ENCODE data around the gene OMP.
A peak's percentile ranks its signal among the peaks of the same experiment; 100 is the strongest.

OMP gene

GRCh38 chr11:77111277-77111676, 8.6 kb downstream of the OMP start:
- no peak for TF ChIP-seq POLR2A (IDR thresholded peaks at IDR 0.05; ENCODE audit: low read depth, low read length)

DNA sequence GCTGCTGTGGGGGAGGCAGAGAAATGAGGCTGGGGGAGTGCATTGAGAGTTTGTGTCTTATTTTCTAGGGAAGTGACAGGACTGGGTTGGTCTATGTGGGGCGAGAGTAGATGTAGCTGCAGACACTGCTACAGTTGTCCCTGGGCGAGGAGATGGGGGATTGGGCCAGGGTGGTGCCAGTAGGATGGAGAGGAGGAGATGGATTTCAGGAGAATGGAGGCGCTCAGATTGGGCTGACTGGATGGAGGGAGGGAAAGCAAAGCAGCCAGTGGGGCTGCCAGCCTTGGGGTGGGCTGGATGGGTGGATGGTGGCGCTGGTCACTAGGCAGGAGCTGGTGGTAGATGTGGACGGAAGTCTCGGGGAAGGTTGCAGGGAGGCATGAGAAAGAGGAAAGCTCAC, 9.3 kb downstream of the OMP start:
- FAIRE-seq (no peak), DNase-seq (ENCODE audit: insufficient read length, low spot score) (no peak)
- TF ChIP-seq POLR2A (IDR thresholded peaks at IDR 0.05; ENCODE audit: low read depth, low read length): no peak

More at GRCh38 chr11:77111277-77111676, 8.6 kb downstream of the OMP start:
- FAIRE-seq (no peak), DNase-seq (ENCODE audit: insufficient read length, low spot score) (no peak)

DNA sequence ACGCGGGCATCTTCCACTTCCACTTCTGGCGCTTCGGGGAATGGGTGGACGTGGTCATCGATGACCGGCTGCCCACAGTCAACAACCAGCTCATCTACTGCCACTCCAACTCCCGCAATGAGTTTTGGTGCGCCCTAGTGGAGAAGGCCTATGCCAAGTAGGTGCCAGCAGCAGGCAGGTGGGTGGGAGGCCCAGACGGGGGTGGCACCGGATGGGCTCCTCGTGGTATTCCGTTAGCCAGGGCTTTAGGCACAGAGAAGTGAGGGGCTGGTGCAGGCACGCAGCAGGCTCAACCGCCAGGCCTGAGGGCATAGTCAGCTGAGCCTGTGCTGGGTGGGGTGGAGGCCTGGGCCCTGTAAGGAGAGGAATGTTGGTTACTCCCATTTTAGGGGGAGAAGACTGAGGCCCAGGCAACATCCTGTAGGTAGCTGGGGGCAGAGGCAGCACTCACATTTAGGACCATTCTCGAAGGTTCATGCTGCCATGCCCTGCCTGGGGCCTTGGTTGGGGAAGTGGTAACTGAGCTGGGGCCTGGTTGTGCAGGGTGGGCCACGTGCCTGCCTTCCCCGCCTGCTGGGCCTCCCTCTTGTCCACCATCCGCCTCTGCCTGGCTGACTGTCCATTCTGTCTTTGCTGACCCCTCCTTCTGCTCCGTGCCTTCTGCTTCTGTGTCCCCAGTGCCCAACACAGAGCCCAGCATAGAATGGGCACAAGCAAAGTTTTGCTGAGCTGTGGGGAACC, 10.2 kb downstream of the OMP start:
- no peak for DNase-seq (ENCODE audit: insufficient read length, low spot score)
- TF ChIP-seq POLR2A (IDR thresholded peaks at IDR 0.05; ENCODE audit: low read depth, low read length): no peak
- FAIRE-seq: no peak

DNA sequence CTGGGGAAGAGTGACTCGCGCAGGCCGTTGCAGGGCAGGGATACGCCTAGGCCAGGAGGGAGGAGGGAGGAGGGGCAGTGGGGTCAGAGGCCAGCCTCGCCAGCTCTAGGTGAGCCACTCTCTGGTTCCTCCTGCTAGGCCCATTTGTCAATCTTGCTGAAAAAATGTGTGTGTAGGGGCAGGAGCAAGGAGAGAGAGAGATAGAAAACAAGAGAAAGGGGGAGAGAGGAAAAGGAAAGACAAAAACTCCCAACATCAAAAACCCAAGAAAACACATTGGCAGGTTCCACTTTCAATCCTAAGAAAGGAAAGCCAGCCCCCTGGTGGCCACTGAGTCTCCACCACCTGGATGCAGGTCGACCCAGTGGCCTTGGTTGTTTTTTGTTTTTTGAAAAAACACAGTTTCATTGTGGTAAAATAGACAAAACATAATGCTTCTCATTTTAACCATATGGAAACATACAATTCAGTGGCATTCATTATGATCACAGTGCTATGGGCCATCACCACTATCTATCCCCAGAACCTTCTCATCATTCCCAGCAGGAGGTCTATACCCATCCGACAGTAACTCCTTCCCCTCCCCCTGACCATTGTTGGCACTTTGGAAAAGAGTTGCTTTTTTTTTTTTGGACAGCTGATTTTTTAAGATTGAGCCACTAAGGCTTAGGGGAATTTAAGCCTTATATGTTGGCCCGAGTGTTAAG, 10.9 kb downstream of the OMP start:
- TF ChIP-seq POLR2A (IDR thresholded peaks at IDR 0.05; ENCODE audit: low read depth, low read length): no peak
- FAIRE-seq (no peak), DNase-seq (ENCODE audit: insufficient read length, low spot score) (peak; percentile 69)

DNA sequence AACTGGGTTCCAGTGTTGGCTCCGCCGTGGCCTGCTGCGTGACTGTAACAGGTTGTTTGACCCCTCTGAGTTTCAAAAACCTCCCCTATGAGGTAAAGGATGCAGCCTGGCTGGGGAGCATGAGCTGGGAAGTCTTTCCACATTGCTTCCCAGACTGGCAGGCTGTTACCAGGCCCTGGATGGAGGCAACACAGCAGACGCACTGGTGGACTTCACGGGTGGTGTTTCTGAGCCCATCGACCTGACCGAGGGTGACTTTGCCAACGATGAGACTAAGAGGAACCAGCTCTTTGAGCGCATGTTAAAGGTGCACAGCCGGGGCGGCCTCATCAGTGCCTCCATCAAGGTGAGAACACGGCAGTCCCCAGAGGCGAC, 11.4 kb downstream of the OMP start:
- TF ChIP-seq POLR2A (IDR thresholded peaks at IDR 0.05; ENCODE audit: low read depth, low read length): no peak
- FAIRE-seq (no peak), DNase-seq (ENCODE audit: insufficient read length, low spot score) (no peak)

DNA sequence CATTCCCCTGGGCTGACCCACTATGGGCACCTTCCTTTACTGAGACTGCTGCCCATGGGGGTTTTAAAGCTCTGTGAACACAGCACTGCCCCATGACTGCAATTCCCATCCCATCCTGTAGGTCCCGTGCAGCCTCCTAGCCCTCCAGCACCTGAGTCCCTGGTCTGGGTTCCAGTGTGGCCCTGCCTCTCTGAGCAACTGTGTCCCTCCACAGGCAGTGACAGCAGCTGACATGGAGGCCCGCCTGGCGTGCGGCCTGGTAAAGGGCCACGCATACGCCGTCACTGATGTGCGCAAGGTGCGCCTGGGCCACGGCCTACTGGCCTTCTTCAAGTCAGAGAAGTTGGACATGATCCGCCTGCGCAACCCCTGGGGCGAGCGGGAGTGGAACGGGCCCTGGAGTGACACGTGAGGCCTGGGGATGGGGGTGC, 12.6 kb downstream of the OMP start:
- DNase-seq (ENCODE audit: insufficient read length, low spot score): no peak
- no peak for FAIRE-seq
- TF ChIP-seq POLR2A (IDR thresholded peaks at IDR 0.05; ENCODE audit: low read depth, low read length): no peak

DNA sequence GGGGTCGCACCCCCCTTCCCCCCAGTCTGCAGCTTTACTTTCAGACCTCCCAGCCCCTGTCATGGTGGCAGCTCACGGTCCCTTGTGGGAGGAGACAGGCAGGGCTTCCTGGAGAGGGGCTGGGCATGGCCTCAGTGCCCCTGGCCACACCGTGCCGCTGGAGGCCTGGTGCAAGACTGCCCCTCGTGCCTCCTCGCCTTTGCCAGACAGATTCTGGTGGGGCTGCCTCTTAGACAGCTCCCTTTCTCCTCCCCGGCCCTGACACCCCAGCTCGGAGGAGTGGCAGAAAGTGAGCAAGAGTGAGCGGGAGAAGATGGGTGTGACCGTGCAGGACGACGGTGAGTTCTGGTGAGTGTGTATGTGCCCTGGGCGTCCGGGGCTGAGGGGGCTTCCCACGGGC, 13.3 kb downstream of the OMP start:
- no peak for TF ChIP-seq POLR2A (IDR thresholded peaks at IDR 0.05; ENCODE audit: low read depth, low read length)
- FAIRE-seq: no peak
- DNase-seq (ENCODE audit: insufficient read length, low spot score): no peak

GRCh38 chr11:77117492-77117891, 14.9 kb downstream of the OMP start:
- TF ChIP-seq POLR2A (IDR thresholded peaks at IDR 0.05; ENCODE audit: low read depth, low read length): no peak
- FAIRE-seq (no peak), DNase-seq (ENCODE audit: insufficient read length, low spot score) (no peak)

DNA sequence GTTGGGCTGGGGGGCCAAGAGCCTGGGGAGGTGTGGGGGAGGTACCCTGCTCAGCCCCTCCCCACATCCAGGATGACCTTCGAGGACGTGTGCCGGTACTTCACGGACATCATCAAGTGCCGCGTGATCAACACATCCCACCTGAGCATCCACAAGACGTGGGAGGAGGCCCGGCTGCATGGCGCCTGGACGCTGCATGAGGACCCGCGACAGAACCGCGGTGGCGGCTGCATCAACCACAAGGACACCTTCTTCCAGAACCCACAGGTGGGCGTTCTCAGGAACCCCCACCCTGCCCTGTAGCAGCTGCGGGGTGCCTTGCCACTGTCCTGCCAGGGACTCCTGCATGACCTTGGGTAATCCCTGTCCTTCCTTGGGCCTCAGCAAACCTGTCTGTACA, 15.4 kb downstream of the OMP start:
- no peak for TF ChIP-seq POLR2A (IDR thresholded peaks at IDR 0.05; ENCODE audit: low read depth, low read length)
- FAIRE-seq (no peak), DNase-seq (ENCODE audit: insufficient read length, low spot score) (no peak)

DNA sequence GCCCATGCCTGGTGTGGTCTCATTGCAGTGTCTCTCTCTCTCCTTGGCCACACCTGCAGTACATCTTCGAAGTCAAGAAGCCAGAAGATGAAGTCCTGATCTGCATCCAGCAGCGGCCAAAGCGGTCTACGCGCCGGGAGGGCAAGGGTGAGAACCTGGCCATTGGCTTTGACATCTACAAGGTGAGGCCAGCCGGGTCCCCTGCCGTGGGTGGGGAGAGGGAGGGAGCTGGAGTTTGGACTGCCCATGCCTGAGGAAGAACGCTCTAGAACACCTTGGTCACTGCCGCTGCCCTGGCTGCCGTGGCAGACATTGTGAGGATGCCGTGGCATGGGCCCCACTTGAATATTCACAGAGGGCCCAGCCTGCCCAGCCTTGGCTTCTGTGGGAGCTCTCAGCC, 16.3 kb downstream of the OMP start:
- FAIRE-seq (no peak), DNase-seq (ENCODE audit: insufficient read length, low spot score) (no peak)
- TF ChIP-seq POLR2A (IDR thresholded peaks at IDR 0.05; ENCODE audit: low read depth, low read length): no peak

GRCh38 chr11:77119531-77119936, 16.9 kb downstream of the OMP start:
- FAIRE-seq (no peak), DNase-seq (ENCODE audit: insufficient read length, low spot score) (no peak)
- no peak for TF ChIP-seq POLR2A (IDR thresholded peaks at IDR 0.05; ENCODE audit: low read depth, low read length)

DNA sequence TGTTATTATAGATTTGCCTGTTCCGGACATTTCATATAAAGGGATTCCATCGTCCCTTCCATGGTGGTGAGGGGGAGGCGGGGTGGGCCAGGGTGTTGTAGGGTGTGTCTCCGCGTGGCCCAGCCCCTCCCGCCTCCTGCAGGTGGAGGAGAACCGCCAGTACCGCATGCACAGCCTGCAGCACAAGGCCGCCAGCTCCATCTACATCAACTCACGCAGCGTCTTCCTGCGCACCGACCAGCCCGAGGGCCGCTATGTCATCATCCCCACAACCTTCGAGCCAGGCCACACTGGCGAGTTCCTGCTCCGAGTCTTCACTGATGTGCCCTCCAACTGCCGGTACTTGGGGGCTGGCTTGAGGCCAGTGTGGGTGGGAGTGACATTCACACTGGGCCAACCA, 17.9 kb downstream of the OMP start:
- FAIRE-seq (no peak), DNase-seq (ENCODE audit: insufficient read length, low spot score) (no peak)
- TF ChIP-seq POLR2A (IDR thresholded peaks at IDR 0.05; ENCODE audit: low read depth, low read length): no peak

GRCh38 chr11:77121096-77121640, 18.5 kb downstream of the OMP start:
- no peak for DNase-seq (ENCODE audit: insufficient read length, low spot score)
- FAIRE-seq: no peak
- no peak for TF ChIP-seq POLR2A (IDR thresholded peaks at IDR 0.05; ENCODE audit: low read depth, low read length)

- no peak for FAIRE-seq
- no peak for TF ChIP-seq POLR2A (IDR thresholded peaks at IDR 0.05; ENCODE audit: low read depth, low read length)
- no peak for DNase-seq (ENCODE audit: insufficient read length, low spot score)
These were observed 19.4 kb downstream of the OMP start for GRCh38 chr11:77121876-77122575.
